Upper lobe of left lung (tissue), 6 donors: ENCODE measurements around the gene CTTN. TPM values are rescaled to one million over a fixed set of nuclear protein-coding genes. Genes with fewer than 3 reads are reported as not detected.
A peak's percentile ranks its signal among the peaks of the same experiment; 100 is the strongest.

Experiments used
- ATAC-seq, 2 donors: fragments of 200-7000 bp; cut with Tn5 transposase; one replicate each; pipeline ENCODE4 v1.9.1; 2022; ENCODE audit warnings: mild to moderate bottlenecking in 2 of 2, moderate library complexity in 2 of 2; ENCODE audit not compliant: low FRiP score in 2 of 2
- DNase-seq, 2 donors: peaks; one replicate each; pipeline ENCODE4 v3.0.0-alpha.2; 2019 to 2020
- H3K27ac ChIP-seq, 4 donors: fragments of 200-600 bp; sonication (generic); one replicate each; pipeline ENCODE4 v1.5.1; 2016 to 2019
- H3K27me3 ChIP-seq, 4 donors: fragments of 200-600 bp; sonication (generic); one replicate each; pipeline ENCODE4 v1.5.1; 2017 to 2019
- H3K36me3 ChIP-seq, 4 donors: fragments of 200-600 bp; sonication (generic); one replicate each; pipeline ENCODE4 v1.5.1; 2016 to 2019
- H3K4me1 ChIP-seq, 4 donors: fragments of 200-600 bp; sonication (generic); one replicate each; pipeline ENCODE4 v1.5.1; 2018 to 2019
- H3K4me3 ChIP-seq, 4 donors: fragments of 200-600 bp; sonication (generic); one replicate each; pipeline ENCODE4 v1.5.1; 2017 to 2019; ENCODE audit warnings: mild to moderate bottlenecking in 2 of 4, moderate library complexity in 1 of 4
- H3K9me3 ChIP-seq, 4 donors: fragments of 200-600 bp; sonication (generic); one replicate each; pipeline ENCODE4 v1.5.1; 2018 to 2019
- EP300 ChIP-seq, 4 donors: sonication (generic); formaldehyde crosslinking; IDR thresholded peaks; one replicate each; pipeline ENCODE4 v1.5.1; 2017; ENCODE audit warnings: antibody characterized with exemption in 4 of 4, control low read depth in 2 of 4
- POLR2A ChIP-seq, 4 donors: fragments of 450-650 bp; IDR thresholded peaks; one replicate each; pipeline ENCODE4 v1.5.1; 2016 to 2017; ENCODE audit warnings: antibody characterized with exemption in 4 of 4, mild to moderate bottlenecking in 2 of 4
- POLR2AphosphoS5 ChIP-seq, 2 donors: sonication (generic); formaldehyde crosslinking; IDR thresholded peaks; one replicate each; pipeline ENCODE4 v1.5.1; 2017; ENCODE audit warnings: antibody characterized with exemption in 2 of 2
- WGBS, 2 donors: methylation state at CpG; one replicate each; pipeline ENCODE4 v1.1.5; 2017 to 2018; 5-methylcytosine and 5-hydroxymethylcytosine counted together
- total RNA-seq, 6 donors: library from RNA; depleted of rRNA in 4 of 6; stranded (reverse); fragments of >200 nt in 4 of 6; gene quantifications; one replicate each; pipeline versions ENCODE4 v1.1.0 to v1.2.1, GENCODE V29; 2016 to 2021
- TF ChIP-seq, protein P1 (sequence below), 6 experiments: fragments of 450-650 bp in 4 of 6; fragments of 200-600 bp in 2 of 6; sonication (generic) in 2 of 6; IDR thresholded peaks; one replicate each; pipeline ENCODE4 v1.5.1; 2016 to 2019; ENCODE audit warnings: antibody characterized with exemption in 6 of 6
- donor health status: DM: no; HTN: no; CAD: no; lungs with moderate emphysema.
- donor health status: DM: no; HTN: yes; CAD: no; lungs with severe emphysema.

The CTTN gene
- total RNA-seq, 6 donors from 2014 or later: 175 to 413 (median 218) TPM

DNA sequence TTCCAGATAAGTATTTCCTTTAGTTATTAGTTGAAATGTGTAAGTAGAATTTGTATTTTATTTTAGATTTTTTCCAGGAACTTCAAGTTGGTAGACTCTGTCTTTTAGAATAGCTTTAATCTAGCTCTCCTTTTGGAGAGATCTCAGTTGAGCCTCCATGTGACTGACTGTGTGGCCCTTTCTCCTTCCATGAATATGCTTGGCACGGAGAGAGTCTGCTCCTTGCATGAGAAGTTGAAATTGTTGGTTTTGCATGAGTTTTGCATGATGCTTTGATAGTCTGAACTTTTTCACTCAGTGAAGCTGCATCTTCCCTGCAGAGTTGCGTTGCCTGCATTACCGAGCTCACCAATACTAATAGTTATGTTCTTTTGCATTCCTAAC lies 32.8 kb upstream of the CTTN start:
- Histone ChIP-seq H3K36me3 (peaks cover 12 to 66% (median 40%) of the 10 kb centered on the region in 4 donors), H3K27me3 (no peaks in the 10 kb centered on the region), H3K27ac (no peak overlapping the region), H3K4me3 (no peak overlapping the region), H3K4me1 (peaks cover 0 to 6% (median 0%) of the 10 kb centered on the region in 4 donors), H3K9me3 (no peaks in the 10 kb centered on the region)
- DNase-seq (no peak), ATAC-seq (no peak)
- 84 to 85% methylated on average over 3 of the region's 3 CpGs for WGBS, 2 donors
- TF ChIP-seq, protein P1, sequence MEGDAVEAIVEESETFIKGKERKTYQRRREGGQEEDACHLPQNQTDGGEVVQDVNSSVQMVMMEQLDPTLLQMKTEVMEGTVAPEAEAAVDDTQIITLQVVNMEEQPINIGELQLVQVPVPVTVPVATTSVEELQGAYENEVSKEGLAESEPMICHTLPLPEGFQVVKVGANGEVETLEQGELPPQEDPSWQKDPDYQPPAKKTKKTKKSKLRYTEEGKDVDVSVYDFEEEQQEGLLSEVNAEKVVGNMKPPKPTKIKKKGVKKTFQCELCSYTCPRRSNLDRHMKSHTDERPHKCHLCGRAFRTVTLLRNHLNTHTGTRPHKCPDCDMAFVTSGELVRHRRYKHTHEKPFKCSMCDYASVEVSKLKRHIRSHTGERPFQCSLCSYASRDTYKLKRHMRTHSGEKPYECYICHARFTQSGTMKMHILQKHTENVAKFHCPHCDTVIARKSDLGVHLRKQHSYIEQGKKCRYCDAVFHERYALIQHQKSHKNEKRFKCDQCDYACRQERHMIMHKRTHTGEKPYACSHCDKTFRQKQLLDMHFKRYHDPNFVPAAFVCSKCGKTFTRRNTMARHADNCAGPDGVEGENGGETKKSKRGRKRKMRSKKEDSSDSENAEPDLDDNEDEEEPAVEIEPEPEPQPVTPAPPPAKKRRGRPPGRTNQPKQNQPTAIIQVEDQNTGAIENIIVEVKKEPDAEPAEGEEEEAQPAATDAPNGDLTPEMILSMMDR (IDR thresholded peaks at IDR 0.05): no peak
- no peak for TF ChIP-seq POLR2AphosphoS5 (IDR thresholded peaks at IDR 0.05)
- no peak for TF ChIP-seq POLR2A (IDR thresholded peaks at IDR 0.05)
- no peak for TF ChIP-seq EP300 (IDR thresholded peaks at IDR 0.05)

DNA sequence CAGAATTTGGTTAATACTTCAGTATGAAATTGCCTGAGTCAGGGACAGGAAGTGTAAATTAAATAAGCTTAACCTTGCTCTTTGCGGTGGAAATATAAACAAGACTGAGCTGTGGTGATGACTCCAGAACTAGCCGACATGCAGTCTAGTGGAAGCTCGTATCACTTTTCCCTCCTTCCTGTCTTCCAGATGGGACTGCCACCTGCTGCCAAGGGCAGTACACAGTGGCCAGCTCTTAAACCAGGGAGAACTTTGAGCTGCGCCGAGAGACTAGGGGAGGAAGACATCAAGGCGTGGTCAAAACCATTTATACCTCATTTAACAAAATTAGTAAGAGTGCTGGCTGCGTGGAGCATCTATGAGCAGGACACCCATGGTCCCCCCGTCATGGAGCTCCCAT lies 31.3 kb upstream of the CTTN start:
- 58 to 84% methylated on average over 8 of the region's 8 CpGs for WGBS, 2 donors
- no peak overlapping the region for H3K4me3 ChIP-seq
- TF ChIP-seq EP300 (IDR thresholded peaks at IDR 0.05): no peak
- TF ChIP-seq POLR2AphosphoS5 (IDR thresholded peaks at IDR 0.05): no peak
- peaks cover 12 to 54% (median 35%) of the 10 kb centered on the region in 4 donors for H3K36me3 ChIP-seq
- no peaks in the 10 kb centered on the region for H3K9me3 ChIP-seq
- peaks cover 0 to 6% (median 0%) of the 10 kb centered on the region in 4 donors for H3K4me1 ChIP-seq
- no peaks in the 10 kb centered on the region for H3K27me3 ChIP-seq
- ATAC-seq: no peak
- DNase-seq: no peak
- no peak overlapping the region for H3K27ac ChIP-seq

DNA sequence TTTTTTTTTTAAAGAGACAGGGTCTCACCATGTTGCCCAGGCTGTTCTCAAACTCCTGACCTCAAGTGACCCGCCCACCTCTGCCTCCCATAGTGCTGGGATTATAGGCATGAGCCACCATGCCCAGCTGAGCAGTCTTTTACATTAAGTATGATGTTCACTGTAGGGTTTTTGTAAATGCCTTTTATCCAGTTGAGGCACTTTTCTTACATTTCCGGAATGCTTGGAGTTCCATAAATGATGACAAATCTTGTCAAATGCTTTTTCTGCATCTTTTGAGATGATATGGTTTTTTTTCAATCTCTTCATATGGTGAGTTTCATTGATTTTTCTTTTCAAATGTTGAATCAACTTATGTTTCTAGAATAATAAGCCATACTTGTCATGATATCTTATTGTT lies 29.4 kb upstream of the CTTN start:
- DNase-seq: no peak
- H3K9me3 ChIP-seq: no peaks in the 10 kb centered on the region
- WGBS, 2 donors: 96 to 100% methylated on average over 2 of the region's 2 CpGs
- ATAC-seq: no peak
- no peak for TF ChIP-seq POLR2A (IDR thresholded peaks at IDR 0.05)
- no peak for TF ChIP-seq POLR2AphosphoS5 (IDR thresholded peaks at IDR 0.05)
- TF ChIP-seq EP300 (IDR thresholded peaks at IDR 0.05): no peak
- TF ChIP-seq, protein P1 (IDR thresholded peaks at IDR 0.05): no peak
- peaks cover 20 to 54% (median 34%) of the 10 kb centered on the region in 4 donors for H3K36me3 ChIP-seq
- H3K27me3 ChIP-seq: no peaks in the 10 kb centered on the region
- no peak overlapping the region for H3K27ac ChIP-seq
- H3K4me3 ChIP-seq: no peak overlapping the region
- H3K4me1 ChIP-seq: peaks cover 0 to 6% (median 0%) of the 10 kb centered on the region in 4 donors

DNA sequence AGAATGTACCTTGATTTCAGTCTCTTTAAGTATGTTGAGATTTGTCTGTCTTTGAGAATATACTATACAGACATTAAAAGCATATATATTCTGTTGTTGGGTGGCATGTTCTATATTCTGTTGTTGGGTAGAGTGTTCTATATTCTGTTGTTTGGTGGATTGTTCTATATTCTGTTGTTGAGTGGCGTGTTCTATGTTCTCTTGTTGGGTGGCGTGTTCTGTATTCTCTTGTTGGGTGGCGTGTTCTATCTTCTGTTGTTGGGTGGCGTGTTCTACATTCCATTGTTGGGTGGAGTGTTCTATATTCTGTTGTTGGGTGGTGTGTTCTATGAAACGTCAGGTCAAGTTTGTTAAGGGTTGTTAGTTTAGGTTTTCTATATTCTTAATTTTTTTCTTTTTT lies 27.1 kb upstream of the CTTN start:
- WGBS, 2 donors: 63 to 65% methylated on average over 5 of the region's 5 CpGs
- Histone ChIP-seq H3K27ac (no peak overlapping the region), H3K4me1 (peaks cover 0 to 5% (median 0%) of the 10 kb centered on the region in 4 donors), H3K4me3 (no peak overlapping the region), H3K27me3 (no peaks in the 10 kb centered on the region), H3K36me3 (peaks cover 19 to 56% (median 35%) of the 10 kb centered on the region in 4 donors), H3K9me3 (no peaks in the 10 kb centered on the region)
- ATAC-seq (peak; percentile 58 to 82), DNase-seq (no peak)
- TF ChIP-seq, protein P1 (IDR thresholded peaks at IDR 0.05): no peak
- TF ChIP-seq EP300 (IDR thresholded peaks at IDR 0.05): no peak
- no peak for TF ChIP-seq POLR2A (IDR thresholded peaks at IDR 0.05)
- no peak for TF ChIP-seq POLR2AphosphoS5 (IDR thresholded peaks at IDR 0.05)

DNA sequence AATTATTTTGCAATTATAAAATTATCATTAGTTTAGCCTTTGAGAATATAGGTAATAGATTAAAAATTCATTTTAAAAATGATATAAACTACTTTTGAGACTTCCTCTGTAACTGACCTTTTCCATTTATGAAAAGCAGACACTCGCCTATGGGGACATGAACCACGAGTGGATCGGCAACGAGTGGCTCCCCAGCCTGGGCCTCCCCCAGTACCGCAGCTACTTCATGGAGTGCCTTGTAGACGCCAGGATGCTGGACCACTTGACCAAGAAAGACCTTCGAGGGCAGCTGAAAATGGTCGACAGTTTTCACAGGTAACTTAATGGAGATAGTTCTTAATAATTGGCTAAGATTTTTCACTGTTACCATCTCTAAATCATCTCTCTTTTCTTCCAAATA lies 26.3 kb upstream of the CTTN start:
- DNase-seq: no peak
- Histone ChIP-seq H3K9me3 (no peaks in the 10 kb centered on the region), H3K27me3 (no peaks in the 10 kb centered on the region), H3K27ac (no peak overlapping the region), H3K4me1 (no peaks in the 10 kb centered on the region), H3K36me3 (peaks cover 19 to 62% (median 39%) of the 10 kb centered on the region in 4 donors), H3K4me3 (no peak overlapping the region)
- no peak for ATAC-seq
- 91 to 97% methylated on average over 8 of the region's 8 CpGs for WGBS, 2 donors
- TF ChIP-seq POLR2A (IDR thresholded peaks at IDR 0.05): no peak

DNA sequence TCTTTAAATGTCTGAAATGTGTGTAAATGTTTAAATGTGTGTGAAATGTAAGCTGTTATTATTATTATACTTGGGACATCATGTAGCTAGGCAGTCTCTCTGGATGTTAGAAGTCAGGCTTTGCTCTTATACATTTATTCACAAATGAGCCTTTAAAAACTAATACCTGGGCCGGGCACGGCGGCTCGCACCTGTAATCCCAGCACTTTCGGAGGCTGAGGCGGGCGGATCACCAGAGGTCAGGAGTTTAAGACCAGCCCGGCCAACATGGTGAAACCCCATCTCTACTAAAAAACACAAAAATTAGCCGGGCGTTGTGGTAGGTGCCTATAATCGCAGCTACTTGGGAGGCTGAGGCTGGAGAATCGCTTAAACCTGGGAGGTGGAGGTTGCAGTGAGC lies 21.7 kb upstream of the CTTN start:
- Histone ChIP-seq H3K4me3 (no peak overlapping the region), H3K4me1 (no peaks in the 10 kb centered on the region), H3K36me3 (peaks cover 35 to 90% (median 57%) of the 10 kb centered on the region in 4 donors), H3K27me3 (no peaks in the 10 kb centered on the region), H3K9me3 (no peaks in the 10 kb centered on the region), H3K27ac (no peak overlapping the region)
- 92 to 96% methylated on average over 12 of the region's 12 CpGs for WGBS, 2 donors
- ATAC-seq (no peak), DNase-seq (no peak)
- TF ChIP-seq EP300 (IDR thresholded peaks at IDR 0.05) (no peak), POLR2AphosphoS5 (IDR thresholded peaks at IDR 0.05) (no peak), POLR2A (IDR thresholded peaks at IDR 0.05) (no peak)
- TF ChIP-seq, protein P1 (IDR thresholded peaks at IDR 0.05): no peak
